ENCODE measurements around the gene COL4A2. TPM values are rescaled to one million over a fixed set of nuclear protein-coding genes. Genes with fewer than 3 reads are reported as not detected.

The COL4A2 gene
- total RNA-seq, 4 donors from 2014 or later: 97.6 to 193 (median 131) TPM

DNA sequence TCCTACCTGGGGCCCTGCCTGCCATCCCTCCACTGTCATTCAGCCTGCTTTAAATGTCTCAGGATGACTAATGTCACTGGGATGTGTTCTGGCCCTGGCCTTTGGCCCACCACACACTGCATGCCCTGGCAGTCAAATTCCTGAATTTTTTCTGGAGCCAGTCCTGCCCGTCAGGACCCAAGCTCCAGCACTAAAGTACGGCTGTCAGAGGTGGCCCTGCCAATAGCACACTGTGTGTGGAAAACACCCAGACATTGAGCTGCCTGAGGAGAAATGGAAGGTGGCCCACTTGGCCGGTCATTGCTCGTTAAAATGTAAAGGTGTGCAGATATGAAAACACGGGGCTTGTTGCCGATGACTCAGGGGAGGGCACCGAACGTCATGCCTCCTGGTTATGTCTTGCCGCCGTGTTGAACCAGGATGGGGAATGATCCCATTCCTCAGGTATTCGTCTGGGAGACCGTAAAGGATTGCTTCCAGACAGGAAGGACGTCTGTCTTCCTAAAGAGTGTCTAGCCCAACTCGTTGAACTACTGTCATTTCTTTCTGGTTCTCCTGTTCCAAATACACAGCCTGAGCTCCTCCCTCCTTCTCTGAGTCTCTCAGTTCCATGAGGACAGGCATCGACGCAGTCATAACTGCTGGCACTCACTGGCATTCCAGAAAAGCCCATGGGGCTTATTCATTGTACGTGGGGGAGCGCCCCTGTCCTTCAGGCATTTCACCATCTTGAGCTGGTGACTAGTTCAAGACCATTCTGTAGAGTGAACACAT lies 40.6 kb downstream of the COL4A2 start:
- peak in 1 of 2 donors; percentile 43 for DNase-seq

DNA sequence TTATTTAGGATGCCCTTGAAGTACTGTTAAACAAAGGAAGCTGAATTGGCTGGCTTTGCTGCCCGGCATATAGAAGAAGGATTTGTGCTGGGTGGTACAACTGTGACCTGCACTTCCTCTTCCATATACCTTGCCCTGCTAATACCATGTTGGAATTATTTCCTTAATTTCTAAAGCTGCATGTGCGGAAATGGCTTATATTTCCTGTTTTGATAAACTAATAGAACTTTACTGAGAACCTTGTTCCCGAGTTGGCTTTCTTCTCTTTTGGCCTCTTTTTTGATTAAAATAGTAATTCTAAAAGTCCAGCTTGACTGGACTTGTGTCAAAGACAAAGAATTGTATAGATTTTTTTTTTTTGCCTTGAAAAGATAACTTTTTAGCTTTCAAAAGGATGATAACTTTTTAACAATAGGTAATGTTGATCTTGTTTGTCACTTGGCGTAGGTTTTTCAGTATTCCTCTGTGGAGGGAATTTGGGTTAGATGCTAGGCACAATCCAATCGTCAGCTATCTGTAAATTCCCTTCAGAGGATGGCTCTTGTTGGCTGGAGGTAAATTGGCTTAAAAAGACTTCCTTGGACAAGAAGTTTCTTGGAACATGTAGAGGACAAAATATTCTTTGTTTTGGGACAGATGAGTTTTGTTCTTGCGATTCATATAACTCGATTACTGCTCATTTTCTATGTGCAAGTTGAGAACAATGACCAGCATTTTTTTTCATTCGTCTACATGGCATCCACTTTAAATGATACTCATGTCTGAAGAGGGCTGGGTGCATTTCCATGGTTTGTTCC lies 41.4 kb downstream of the COL4A2 start:
- DNase-seq: no peak
- 68 to 74% methylated on average over 8 of the region's 8 CpGs for WGBS, 2 donors

More for the DNA sequence above, 40.6 kb downstream of the COL4A2 start:
- Histone ChIP-seq H3K27me3 (no peaks in the 10 kb centered on the region), H3K9me3 (no peaks in the 10 kb centered on the region), H3K4me3 (replicated peaks in 1 of 3) (no peak overlapping the region), H3K36me3 (no peaks in the 10 kb centered on the region), H3K4me1 (peaks cover 41 to 61% of the 10 kb centered on the region in 2 donors), H3K27ac (peak overlapping the region in 2 of 3 donors; percentile 48 to 56)
- TF ChIP-seq, protein P1, sequence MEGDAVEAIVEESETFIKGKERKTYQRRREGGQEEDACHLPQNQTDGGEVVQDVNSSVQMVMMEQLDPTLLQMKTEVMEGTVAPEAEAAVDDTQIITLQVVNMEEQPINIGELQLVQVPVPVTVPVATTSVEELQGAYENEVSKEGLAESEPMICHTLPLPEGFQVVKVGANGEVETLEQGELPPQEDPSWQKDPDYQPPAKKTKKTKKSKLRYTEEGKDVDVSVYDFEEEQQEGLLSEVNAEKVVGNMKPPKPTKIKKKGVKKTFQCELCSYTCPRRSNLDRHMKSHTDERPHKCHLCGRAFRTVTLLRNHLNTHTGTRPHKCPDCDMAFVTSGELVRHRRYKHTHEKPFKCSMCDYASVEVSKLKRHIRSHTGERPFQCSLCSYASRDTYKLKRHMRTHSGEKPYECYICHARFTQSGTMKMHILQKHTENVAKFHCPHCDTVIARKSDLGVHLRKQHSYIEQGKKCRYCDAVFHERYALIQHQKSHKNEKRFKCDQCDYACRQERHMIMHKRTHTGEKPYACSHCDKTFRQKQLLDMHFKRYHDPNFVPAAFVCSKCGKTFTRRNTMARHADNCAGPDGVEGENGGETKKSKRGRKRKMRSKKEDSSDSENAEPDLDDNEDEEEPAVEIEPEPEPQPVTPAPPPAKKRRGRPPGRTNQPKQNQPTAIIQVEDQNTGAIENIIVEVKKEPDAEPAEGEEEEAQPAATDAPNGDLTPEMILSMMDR (IDR thresholded peaks at IDR 0.05): no peak
- no peak for TF ChIP-seq POLR2A (IDR thresholded peaks at IDR 0.05)
- 59 to 66% methylated on average over 18 of the region's 18 CpGs for WGBS, 2 donors
- intact Hi-C loops (cut with DNase I): no loop called here

DNA sequence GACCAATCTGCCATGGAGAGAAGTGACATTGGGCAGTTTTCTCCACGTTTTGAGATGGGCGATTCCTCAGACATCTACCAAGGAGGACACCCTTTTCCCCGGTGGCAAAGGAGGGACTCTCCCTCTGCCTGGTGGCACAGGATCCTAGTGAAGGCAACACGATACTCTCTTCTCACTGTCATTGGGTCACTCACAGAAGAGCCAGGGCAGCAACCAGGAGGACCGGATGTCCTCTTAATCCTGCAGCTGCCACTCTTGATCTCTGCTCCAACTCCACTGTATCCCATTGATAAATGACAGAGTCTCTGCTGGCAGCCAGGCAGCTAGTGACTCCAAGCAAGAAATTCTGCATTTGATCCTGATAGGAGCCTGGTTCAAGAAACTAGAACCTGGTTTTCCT lies 42.2 kb downstream of the COL4A2 start:
- Histone ChIP-seq H3K27me3 (no peaks in the 10 kb centered on the region), H3K4me3 (replicated peaks in 1 of 3) (no peak overlapping the region), H3K9me3 (no peaks in the 10 kb centered on the region), H3K36me3 (no peaks in the 10 kb centered on the region), H3K27ac (peak overlapping the region in 2 of 3 donors; percentile 48 to 56), H3K4me1 (peaks cover 51 to 69% of the 10 kb centered on the region in 2 donors)
- DNase-seq: no peak
- 81 to 84% methylated on average over 5 of the region's 5 CpGs for WGBS, 2 donors
- TF ChIP-seq, protein P1 (IDR thresholded peaks at IDR 0.05): no peak
- intact Hi-C loops (cut with DNase I): no loop called here

More for the DNA sequence above, 41.4 kb downstream of the COL4A2 start:
- no peaks in the 10 kb centered on the region for H3K36me3 ChIP-seq
- no peaks in the 10 kb centered on the region for H3K9me3 ChIP-seq
- TF ChIP-seq, protein P1 (IDR thresholded peaks at IDR 0.05): no peak
- no peak for TF ChIP-seq POLR2A (IDR thresholded peaks at IDR 0.05)
- H3K27me3 ChIP-seq: no peaks in the 10 kb centered on the region
- intact Hi-C loops (cut with DNase I): no loop called here
- no peak overlapping the region for H3K4me3 ChIP-seq (replicated peaks in 1 of 3)
- peak overlapping the region in 2 of 3 donors; percentile 48 to 56 for H3K27ac ChIP-seq
- H3K4me1 ChIP-seq: peaks cover 48 to 63% of the 10 kb centered on the region in 2 donors

DNA sequence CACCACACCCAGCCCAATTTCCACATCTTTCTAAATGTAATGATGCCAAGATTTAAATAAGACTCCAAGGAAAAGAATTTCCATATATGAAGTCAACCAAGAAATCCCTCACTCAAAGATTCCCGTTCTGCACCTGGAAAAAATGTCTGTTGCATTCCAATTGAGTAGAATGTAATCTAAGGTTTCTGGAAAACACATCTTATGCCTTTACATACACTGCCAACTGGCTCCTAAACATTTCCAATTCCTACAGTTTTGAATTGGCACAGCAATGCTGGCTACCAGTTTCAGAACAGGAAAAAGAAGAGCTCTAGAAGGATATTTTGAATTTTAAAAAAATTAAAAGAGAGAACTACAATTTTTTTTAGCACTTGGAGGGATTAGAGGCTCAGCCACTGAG lies 43.0 kb downstream of the COL4A2 start:
- Histone ChIP-seq H3K36me3 (no peaks in the 10 kb centered on the region), H3K27me3 (no peaks in the 10 kb centered on the region), H3K9me3 (no peaks in the 10 kb centered on the region), H3K27ac (peak overlapping the region in 2 of 3 donors; percentile 48 to 56), H3K4me3 (replicated peaks in 1 of 3) (no peak overlapping the region), H3K4me1 (peaks cover 55 to 77% of the 10 kb centered on the region in 2 donors)
- TF ChIP-seq, protein P1 (IDR thresholded peaks at IDR 0.05): no peak
- no peak for TF ChIP-seq POLR2A (IDR thresholded peaks at IDR 0.05)
- no peak for DNase-seq
- intact Hi-C loops (cut with DNase I): no loop called here
- 95 to 100% methylated on average over 1 of the region's 1 CpG for WGBS, 2 donors
